Measurements from ENCODE around the gene NAT16.

Gene NAT16

DNA sequence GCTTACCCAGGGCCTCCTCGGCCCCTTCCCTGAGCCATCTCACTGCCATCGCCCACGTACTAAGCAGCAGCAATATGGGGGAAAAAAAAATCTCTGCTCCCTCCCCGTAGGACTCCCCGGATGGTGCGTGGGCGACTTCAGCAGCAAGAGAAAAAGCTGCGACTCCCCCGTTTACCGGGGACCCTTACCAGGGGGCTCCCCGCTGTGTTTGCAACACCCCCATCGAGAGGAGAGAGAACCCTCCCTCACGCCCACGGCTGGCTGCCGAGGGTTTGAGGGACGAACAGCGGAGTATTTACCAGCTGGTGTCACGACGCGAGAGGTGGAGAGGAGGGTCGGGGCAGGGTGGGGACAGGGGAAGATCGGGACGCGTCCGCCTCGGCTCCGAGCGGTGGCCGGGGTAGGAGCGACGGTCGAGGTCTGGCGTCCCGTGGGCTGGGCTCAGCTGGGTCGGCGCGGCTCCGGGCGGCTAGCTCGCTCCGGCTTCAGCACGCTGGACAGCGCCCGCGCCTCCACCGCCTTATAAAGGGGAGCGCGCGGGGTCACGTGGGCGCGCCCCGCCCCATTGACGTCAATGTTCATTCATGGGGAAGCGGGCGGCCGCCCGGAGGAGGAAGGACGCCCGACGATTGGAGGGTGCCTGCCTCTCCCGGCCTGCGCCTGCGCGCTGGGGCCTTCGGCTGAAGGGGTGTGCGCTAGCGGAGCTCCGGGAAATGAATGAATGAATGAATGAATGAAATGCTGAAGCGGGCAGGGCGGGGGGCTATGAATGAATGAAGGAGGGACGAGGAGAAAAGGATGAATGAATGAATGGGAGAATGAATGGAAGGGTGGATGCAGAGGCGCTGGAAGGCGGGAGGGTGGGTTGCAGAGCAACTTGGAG lies 14.8 kb downstream of the NAT16 start, which contains the start of gene VGF:
Gene VGF, minus strand, starts transcription at position 495 of the 883 bp plus-strand sequence. CDS start 726 bp downstream, outside the sequence.
- Histone ChIP-seq H3K27ac (ENCODE audit: low read depth, low read length) (no peak within 1 kb of the TSS), H3K4me1 (ENCODE audit: control insufficient read depth, low read length) (peaks cover 62% of the 10 kb centered on the region)

DNA sequence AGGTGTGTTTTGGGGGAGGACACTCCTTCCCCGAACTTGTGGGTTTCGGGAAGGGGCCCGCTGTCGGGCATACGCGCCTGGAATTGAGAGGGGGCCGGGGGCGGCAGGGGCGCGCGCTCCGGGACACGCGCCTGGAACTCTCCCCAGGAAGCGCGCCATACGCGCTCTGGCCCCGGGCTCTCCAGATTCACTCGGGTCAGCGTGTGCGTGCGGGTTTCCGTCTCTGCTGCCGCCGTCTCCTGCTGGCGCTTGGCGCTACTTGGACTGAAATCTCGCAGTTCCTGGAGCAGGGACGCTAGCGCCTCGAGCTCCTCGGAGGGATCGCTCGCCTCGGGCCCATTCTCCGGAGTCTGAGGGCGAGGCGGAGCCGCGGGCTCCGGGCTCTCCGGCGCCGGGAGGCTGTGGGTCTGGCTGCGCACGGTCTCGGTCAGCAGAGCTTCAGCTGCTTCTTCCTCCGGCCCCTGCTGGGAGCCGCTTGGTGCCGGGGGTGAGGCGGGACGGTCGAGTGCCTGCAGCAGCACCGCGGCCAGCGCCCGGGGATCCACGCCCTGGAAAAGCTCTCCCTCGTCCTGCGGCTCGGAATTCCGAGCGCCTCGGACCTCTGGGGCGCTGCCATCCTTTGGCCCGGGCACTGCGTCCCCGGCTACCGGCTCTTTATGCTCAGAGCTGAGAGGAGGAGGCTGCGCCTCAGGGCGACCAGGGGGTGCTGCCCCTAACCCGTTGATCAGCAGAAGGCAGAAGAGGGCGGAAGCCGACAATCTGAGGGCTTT lies 15.8 kb downstream of the NAT16 start:
- no peaks in the 10 kb centered on the region for H3K9me3 ChIP-seq (ENCODE audit: control insufficient read depth, insufficient read depth, low read length)
- TF ChIP-seq CTCF (IDR thresholded peaks at IDR 0.05; ENCODE audit: low read depth, low read length, poor library complexity, severe bottlenecking) (no peak), EZH2phosphoT487 (IDR thresholded peaks at IDR 0.05; ENCODE audit: borderline replicate concordance, low read length) (no peak)
- H3K4me2 ChIP-seq (ENCODE audit: low read length) = peak overlapping the region; percentile 72
- peak overlapping the region; percentile 78 for H3K27ac ChIP-seq (ENCODE audit: low read depth, low read length)
- peaks cover 20% of the 10 kb centered on the region for H3F3A ChIP-seq (ENCODE audit: control insufficient read depth, insufficient read depth)
- peaks cover 33% of the 10 kb centered on the region for H3K27me3 ChIP-seq (ENCODE audit: control insufficient read depth, low read length)
- H4K20me1 ChIP-seq (ENCODE audit: control insufficient read depth, insufficient read depth, low read depth, low read length) = peaks cover 32% of the 10 kb centered on the region
- peak overlapping the region; percentile 85 for H3K4me3 ChIP-seq (ENCODE audit: low read length)
- peaks cover 14% of the 10 kb centered on the region for H3K36me3 ChIP-seq (ENCODE audit: control insufficient read depth, low read length)
- H3K4me1 ChIP-seq (ENCODE audit: control insufficient read depth, low read length) = peaks cover 52% of the 10 kb centered on the region
- H3K9me2 ChIP-seq (replicated peaks; ENCODE audit: control insufficient read depth, low read length) = no peaks in the 10 kb centered on the region
- peaks cover 12% of the 10 kb centered on the region for H3K79me2 ChIP-seq (ENCODE audit: control insufficient read depth, low read length)

More for the DNA sequence above, 14.8 kb downstream of the NAT16 start, which contains the start of gene VGF:
- TF ChIP-seq CTCF (IDR thresholded peaks at IDR 0.05; ENCODE audit: low read depth, low read length, poor library complexity, severe bottlenecking) (no peak), EZH2phosphoT487 (IDR thresholded peaks at IDR 0.05; ENCODE audit: borderline replicate concordance, low read length) (no peak)
- Histone ChIP-seq H3K79me2 (ENCODE audit: control insufficient read depth, low read length) (peaks cover 12% of the 10 kb centered on the region), H3K9me3 (ENCODE audit: control insufficient read depth, insufficient read depth, low read length) (no peaks in the 10 kb centered on the region), H3K27me3 (ENCODE audit: control insufficient read depth, low read length) (peaks cover 44% of the 10 kb centered on the region), H3K4me2 (ENCODE audit: low read length) (peak within 1 kb of the TSS; percentile 72), H3K9me2 (replicated peaks; ENCODE audit: control insufficient read depth, low read length) (no peaks in the 10 kb centered on the region), H4K20me1 (ENCODE audit: control insufficient read depth, insufficient read depth, low read depth, low read length) (peaks cover 35% of the 10 kb centered on the region), H3K4me3 (ENCODE audit: low read length) (peak within 1 kb of the TSS; percentile 85), H3F3A (ENCODE audit: control insufficient read depth, insufficient read depth) (peaks cover 20% of the 10 kb centered on the region), H3K36me3 (ENCODE audit: control insufficient read depth, low read length) (peaks cover 8% of the 10 kb centered on the region; the same call in 1 of the 2 replicates)

DNA sequence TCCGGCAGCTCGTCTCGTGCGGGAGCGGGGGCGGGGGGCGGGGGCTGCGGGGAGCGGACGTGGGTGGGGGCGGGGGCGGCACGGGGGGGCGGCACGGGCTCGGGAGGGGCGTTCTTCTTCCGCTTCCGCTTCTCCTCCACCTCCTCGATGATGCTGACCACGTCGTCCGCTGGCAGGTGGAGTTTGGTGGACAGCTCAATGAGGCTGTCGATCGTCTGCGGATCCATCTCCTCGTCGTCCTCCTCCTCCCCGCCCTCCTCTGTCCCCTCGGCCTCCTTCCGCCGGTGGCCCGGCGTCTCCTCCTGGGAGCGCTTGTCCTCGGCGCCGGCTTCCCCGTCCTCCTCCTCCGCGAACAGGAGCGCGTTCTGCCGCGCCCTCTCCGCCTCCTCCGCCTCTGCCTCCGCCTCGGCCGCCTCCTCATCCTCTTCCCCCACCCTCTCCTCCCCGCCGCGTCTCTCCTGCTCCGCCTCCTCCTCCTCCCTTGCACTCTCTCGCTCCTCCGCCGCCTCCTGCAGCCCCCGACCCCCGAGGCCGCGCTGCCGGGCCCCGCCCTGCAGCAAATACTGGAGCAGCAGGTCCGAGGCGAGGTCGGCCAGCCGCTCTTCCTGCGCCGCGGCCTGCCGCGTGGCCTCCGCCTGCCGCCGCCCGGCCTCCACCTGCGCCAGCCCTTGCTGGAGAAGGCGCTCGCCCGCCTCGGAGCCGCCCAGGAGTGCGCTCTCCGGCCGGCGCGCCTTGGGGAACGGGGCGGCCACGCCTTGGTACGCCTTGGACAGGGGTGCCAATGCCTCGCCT lies 16.6 kb downstream of the NAT16 start:
- H3F3A ChIP-seq (ENCODE audit: control insufficient read depth, insufficient read depth) = peaks cover 20% of the 10 kb centered on the region
- H3K4me2 ChIP-seq (ENCODE audit: low read length) = peak overlapping the region; percentile 72
- peak overlapping the region; percentile 85 for H3K4me3 ChIP-seq (ENCODE audit: low read length)
- peaks cover 26% of the 10 kb centered on the region for H4K20me1 ChIP-seq (ENCODE audit: control insufficient read depth, insufficient read depth, low read depth, low read length)
- TF ChIP-seq EZH2phosphoT487 (IDR thresholded peaks at IDR 0.05; ENCODE audit: borderline replicate concordance, low read length) = no peak
- peaks cover 20% of the 10 kb centered on the region for H3K36me3 ChIP-seq (ENCODE audit: control insufficient read depth, low read length)
- peak overlapping the region; percentile 78 for H3K27ac ChIP-seq (ENCODE audit: low read depth, low read length)
- H3K9me3 ChIP-seq (ENCODE audit: control insufficient read depth, insufficient read depth, low read length) = no peaks in the 10 kb centered on the region
- peaks cover 25% of the 10 kb centered on the region for H3K27me3 ChIP-seq (ENCODE audit: control insufficient read depth, low read length)
- H3K9me2 ChIP-seq (replicated peaks; ENCODE audit: control insufficient read depth, low read length) = no peaks in the 10 kb centered on the region
- H3K4me1 ChIP-seq (ENCODE audit: control insufficient read depth, low read length) = peaks cover 52% of the 10 kb centered on the region
- peaks cover 12% of the 10 kb centered on the region for H3K79me2 ChIP-seq (ENCODE audit: control insufficient read depth, low read length)

Data from DOHH2 (cell line).